Posterior cingulate gyrus (tissue), 11 donors: ENCODE measurements around the gene MED15.
A peak's percentile ranks its signal among the peaks of the same experiment; 100 is the strongest.
"Not testable (repeated sequence)": the region's sequence is repeated elsewhere in the genome, so short reads cannot be mapped to it uniquely, and the experiment has no call there.

Experiments
- DNase-seq, 10 donors: peaks; one replicate each; pipeline versions ENCODE4 v3.0.0 to v3.0.0-alpha.2; 2020 to 2021; ENCODE audit warnings: mixed read lengths in 3 of 10
- intact Hi-C: fragments of 100-400 bp; cut with DNase I; formaldehyde crosslinking; loops from one replicate; pipeline ENCODE4 v1.15.1; 2023

The MED15 gene

GRCh38 chr22:20507253-20508066 is at the start of gene MED15:
MED15 (plus strand) TSS chr22:20507610; CDS start chr22:20507679, 69 bp downstream.
- intact Hi-C loops, result loop anchor here (5.0 kb wide), 1 partner anchor 55 kb away; no protein-coding TSS in a partner anchor
- DNase-seq, result peak; percentile 84 to 98 (median 91)

GRCh38 chr22:20458530-20459151 is 48.8 kb upstream of the MED15 start:
- intact Hi-C loops, result no loop called here
- DNase-seq, result peak in 2 of 10 donors; percentile 37 to 52

GRCh38 chr22:20459152-20459542 is 48.3 kb upstream of the MED15 start:
- intact Hi-C loops, result no loop called here
- peak in 2 of 10 donors; percentile 23 to 39 for DNase-seq

- peak in 3 of 10 donors; percentile 5 to 74 (median 25) for DNase-seq
- intact Hi-C loops, result no loop called here
These were observed 47.5 kb upstream of the MED15 start for GRCh38 chr22:20459862-20460261.

GRCh38 chr22:20463324-20464095 is 43.9 kb upstream of the MED15 start:
- peak in 2 of 10 donors; percentile 5 to 20 for DNase-seq
- intact Hi-C loops, result no loop called here

- DNase-seq, result peak in 2 of 10 donors; percentile 43 to 54
These were observed 43.3 kb upstream of the MED15 start for GRCh38 chr22:20464096-20464614.

GRCh38 chr22:20464912-20465758 is 42.3 kb upstream of the MED15 start:
- intact Hi-C loops, result no loop called here
- DNase-seq, result peak in 2 of 10 donors; percentile 40 to 73

More at GRCh38 chr22:20464096-20464614, 43.3 kb upstream of the MED15 start:
- intact Hi-C loops, result no loop called here

- no peak for DNase-seq
- intact Hi-C loops, result no loop called here
These were observed 41.7 kb upstream of the MED15 start for GRCh38 chr22:20465759-20466077.

- intact Hi-C loops, result no loop called here
- DNase-seq, result peak in 2 of 10 donors; percentile 8 to 21
These were observed 40.6 kb upstream of the MED15 start for GRCh38 chr22:20466659-20467379.

GRCh38 chr22:20469110-20469868 is 38.1 kb upstream of the MED15 start:
- peak in 3 of 10 donors; percentile 18 to 66 (median 55) for DNase-seq
- intact Hi-C loops, result no loop called here

GRCh38 chr22:20470525-20470924 is 36.9 kb upstream of the MED15 start:
- intact Hi-C loops, result not testable (repeated sequence)
- peak in 2 of 10 donors; percentile 5 to 37 for DNase-seq

GRCh38 chr22:20471126-20471833 is 36.1 kb upstream of the MED15 start:
- DNase-seq, result peak in 2 of 10 donors; percentile 47 to 71
- intact Hi-C loops, result no loop called here

- peak in 3 of 10 donors; percentile 14 to 51 (median 21) for DNase-seq
- intact Hi-C loops, result no loop called here
These were observed 34.6 kb upstream of the MED15 start for GRCh38 chr22:20472629-20473442.

GRCh38 chr22:20475115-20475436 is 32.3 kb upstream of the MED15 start:
- intact Hi-C loops, result no loop called here
- no peak for DNase-seq

GRCh38 chr22:20475569-20475968 is 31.8 kb upstream of the MED15 start:
- intact Hi-C loops, result not testable (repeated sequence)
- peak in 3 of 10 donors; percentile 18 to 40 (median 25) for DNase-seq

- peak in 2 of 10 donors; percentile 12 to 25 for DNase-seq
- intact Hi-C loops, result not testable (repeated sequence)
These were observed 29.4 kb upstream of the MED15 start for GRCh38 chr22:20478059-20478458.

- DNase-seq, result peak in 1 of 10 donors; percentile 11
- intact Hi-C loops, result no loop called here
These were observed 27.7 kb upstream of the MED15 start for GRCh38 chr22:20479612-20480196.
